Nephron progenitor cell (in vitro differentiated cells): Measurements from ENCODE around the gene PRKAB1.

Experiments used
- DNase-seq: peaks from one replicate; pipeline ENCODE4 v3.0.0; 2021
- H3K27ac Mint-ChIP-seq: 2 replicates; pipeline ENCODE4 v1.8.0; 2021; ENCODE audit warnings: mild to moderate bottlenecking, moderate library complexity, mixed read lengths
- H3K27me3 Mint-ChIP-seq: 2 replicates; pipeline ENCODE4 v1.8.0; 2021; ENCODE audit warnings: mild to moderate bottlenecking, low read depth, mixed read lengths; ENCODE audit not compliant: poor library complexity
- H3K36me3 Mint-ChIP-seq: 2 replicates; pipeline ENCODE4 v1.8.0; 2021; ENCODE audit warnings: low read depth, mixed read lengths
- H3K4me1 Mint-ChIP-seq: 2 replicates; pipeline ENCODE4 v1.8.0; 2021; ENCODE audit warnings: mixed read lengths
- H3K4me3 Mint-ChIP-seq: 2 replicates; pipeline ENCODE4 v1.8.0; 2021; ENCODE audit warnings: mild to moderate bottlenecking, moderate library complexity, mixed read lengths
- H3K9me3 Mint-ChIP-seq: 2 replicates; pipeline ENCODE4 v1.8.0; 2021; ENCODE audit warnings: mild to moderate bottlenecking, moderate library complexity, mixed read lengths
- TF ChIP-seq, protein P1 (sequence below): fragments of 200-600 bp; sonication (generic); IDR thresholded peaks from 2 replicates; pipeline ENCODE4 v1.5.0; 2021; ENCODE audit warnings: antibody characterized with exemption

The PRKAB1 gene

DNA sequence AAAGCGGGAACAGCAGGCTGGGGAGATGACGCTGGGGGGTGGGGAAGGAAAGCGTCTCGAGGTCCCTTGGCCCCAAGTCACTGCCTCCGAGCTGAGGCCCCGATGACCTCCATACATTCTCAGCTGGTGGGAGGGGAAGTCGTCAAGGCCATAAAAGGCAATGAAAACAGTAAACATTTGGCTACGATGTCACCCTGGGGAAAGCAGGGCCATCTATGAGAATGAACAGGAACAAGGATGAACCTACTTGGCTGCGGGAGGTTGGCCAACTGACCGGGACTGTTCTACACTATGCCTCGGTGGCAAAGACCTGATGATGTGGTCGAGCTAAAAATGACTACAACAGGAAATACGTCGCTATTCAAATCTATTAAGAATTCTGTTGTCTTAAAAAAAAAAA lies 19.5 kb downstream of the PRKAB1 start:
- Mint-ChIP-seq H3K4me3 (no peak overlapping the region), H3K36me3 (peaks cover 84% of the 10 kb centered on the region), H3K9me3 (no peaks in the 10 kb centered on the region), H3K27ac (peak overlapping the region; percentile 96), H3K4me1 (peaks cover 57% of the 10 kb centered on the region), H3K27me3 (peaks cover 2% of the 10 kb centered on the region)
- peak; percentile 32 for DNase-seq
- TF ChIP-seq, protein P1, sequence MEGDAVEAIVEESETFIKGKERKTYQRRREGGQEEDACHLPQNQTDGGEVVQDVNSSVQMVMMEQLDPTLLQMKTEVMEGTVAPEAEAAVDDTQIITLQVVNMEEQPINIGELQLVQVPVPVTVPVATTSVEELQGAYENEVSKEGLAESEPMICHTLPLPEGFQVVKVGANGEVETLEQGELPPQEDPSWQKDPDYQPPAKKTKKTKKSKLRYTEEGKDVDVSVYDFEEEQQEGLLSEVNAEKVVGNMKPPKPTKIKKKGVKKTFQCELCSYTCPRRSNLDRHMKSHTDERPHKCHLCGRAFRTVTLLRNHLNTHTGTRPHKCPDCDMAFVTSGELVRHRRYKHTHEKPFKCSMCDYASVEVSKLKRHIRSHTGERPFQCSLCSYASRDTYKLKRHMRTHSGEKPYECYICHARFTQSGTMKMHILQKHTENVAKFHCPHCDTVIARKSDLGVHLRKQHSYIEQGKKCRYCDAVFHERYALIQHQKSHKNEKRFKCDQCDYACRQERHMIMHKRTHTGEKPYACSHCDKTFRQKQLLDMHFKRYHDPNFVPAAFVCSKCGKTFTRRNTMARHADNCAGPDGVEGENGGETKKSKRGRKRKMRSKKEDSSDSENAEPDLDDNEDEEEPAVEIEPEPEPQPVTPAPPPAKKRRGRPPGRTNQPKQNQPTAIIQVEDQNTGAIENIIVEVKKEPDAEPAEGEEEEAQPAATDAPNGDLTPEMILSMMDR, result no peak

DNA sequence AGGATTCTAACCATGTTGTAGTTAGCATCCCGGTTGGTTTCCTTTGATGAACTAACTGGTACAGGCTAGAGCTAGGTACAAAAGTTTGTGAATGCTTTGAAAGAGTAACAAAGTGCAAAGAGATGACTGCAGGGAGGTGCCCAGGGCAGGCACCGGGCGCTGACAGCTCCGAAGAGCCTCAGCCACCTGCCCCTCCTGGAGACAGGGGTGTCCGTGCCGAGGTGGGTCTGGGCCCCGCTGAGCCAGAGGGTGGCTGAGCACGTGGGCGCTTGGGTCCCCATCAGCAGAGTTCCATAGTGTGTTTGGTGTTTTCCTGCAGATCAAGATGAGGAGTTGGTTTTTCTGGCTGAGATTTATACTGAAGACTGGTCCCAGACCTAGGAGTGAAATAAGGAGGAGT lies 19.9 kb downstream of the PRKAB1 start:
- peaks cover 57% of the 10 kb centered on the region for H3K4me1 Mint-ChIP-seq
- H3K27me3 Mint-ChIP-seq, result peaks cover 2% of the 10 kb centered on the region
- peak overlapping the region; percentile 96 for H3K27ac Mint-ChIP-seq
- DNase-seq, result no peak
- H3K36me3 Mint-ChIP-seq, result peaks cover 87% of the 10 kb centered on the region
- H3K9me3 Mint-ChIP-seq, result no peaks in the 10 kb centered on the region
- no peak overlapping the region for H3K4me3 Mint-ChIP-seq
- TF ChIP-seq, protein P1, result no peak

DNA sequence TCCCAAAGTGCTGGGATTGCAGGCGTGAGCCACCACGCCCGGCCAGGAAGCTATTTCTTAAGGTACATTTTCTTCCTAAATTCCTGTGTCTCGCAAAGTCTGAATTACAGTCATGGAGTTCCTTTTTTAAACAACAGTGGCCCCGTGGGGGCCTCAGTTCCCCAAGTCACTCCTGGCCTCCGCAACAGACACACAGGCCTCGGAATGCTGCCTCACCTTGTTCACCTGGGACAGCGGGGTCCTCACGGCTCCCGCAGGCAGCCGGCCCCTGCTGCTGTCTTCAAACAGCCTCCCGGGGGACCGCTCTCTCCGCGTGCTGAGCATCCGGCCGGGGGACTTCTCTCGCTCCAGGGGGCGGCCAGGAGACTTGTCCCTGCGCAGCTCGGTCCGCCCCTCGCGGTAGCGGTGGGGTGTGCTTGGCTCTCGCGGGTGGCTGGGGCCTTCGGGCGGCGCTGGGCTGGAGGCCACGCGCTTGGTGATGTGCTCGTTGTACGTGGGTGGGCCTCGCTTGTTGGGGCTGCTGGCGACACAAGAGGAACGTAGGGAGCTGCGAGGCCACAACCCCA lies 22.1 kb downstream of the PRKAB1 start:
- peaks cover 2% of the 10 kb centered on the region for H3K27me3 Mint-ChIP-seq
- peaks cover 48% of the 10 kb centered on the region for H3K4me1 Mint-ChIP-seq
- H3K4me3 Mint-ChIP-seq, result no peak overlapping the region
- TF ChIP-seq, protein P1, result no peak
- no peak for DNase-seq
- H3K36me3 Mint-ChIP-seq, result peaks cover 84% of the 10 kb centered on the region
- H3K9me3 Mint-ChIP-seq, result no peaks in the 10 kb centered on the region
- no peak overlapping the region for H3K27ac Mint-ChIP-seq

GRCh38 chr12:119691202-119691810 lies 23.4 kb downstream of the PRKAB1 start:
- Mint-ChIP-seq H3K27me3 (peaks cover 2% of the 10 kb centered on the region), H3K36me3 (peaks cover 75% of the 10 kb centered on the region), H3K9me3 (no peaks in the 10 kb centered on the region), H3K4me3 (no peak overlapping the region), H3K4me1 (peaks cover 35% of the 10 kb centered on the region), H3K27ac (no peak overlapping the region)
- TF ChIP-seq, protein P1, result no peak
- DNase-seq, result no peak

GRCh38 chr12:119692410-119692809 lies 24.5 kb downstream of the PRKAB1 start:
- H3K4me1 Mint-ChIP-seq, result peaks cover 30% of the 10 kb centered on the region
- no peak overlapping the region for H3K27ac Mint-ChIP-seq
- peaks cover 73% of the 10 kb centered on the region for H3K36me3 Mint-ChIP-seq
- no peaks in the 10 kb centered on the region for H3K9me3 Mint-ChIP-seq
- TF ChIP-seq, protein P1, result no peak
- DNase-seq, result no peak
- no peaks in the 10 kb centered on the region for H3K27me3 Mint-ChIP-seq
- no peak overlapping the region for H3K4me3 Mint-ChIP-seq

DNA sequence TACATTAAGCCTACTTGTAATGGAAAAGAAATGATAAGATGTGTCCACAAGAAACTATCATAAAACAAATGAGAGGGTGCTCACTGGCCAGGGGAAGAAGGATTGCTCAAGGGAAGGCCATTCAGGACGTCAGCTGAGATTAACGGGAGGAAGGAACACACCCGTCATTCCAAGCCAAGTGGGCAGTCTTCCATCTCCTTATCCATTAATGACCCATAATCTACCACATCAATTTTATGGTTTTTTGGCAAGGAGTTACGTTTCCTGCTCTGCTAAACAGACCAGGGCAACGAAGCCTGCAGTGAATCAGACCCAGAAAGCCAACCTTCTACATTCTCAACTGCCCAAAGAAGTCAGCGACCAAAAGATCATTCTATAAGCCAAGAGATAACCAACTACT lies 25.1 kb downstream of the PRKAB1 start:
- Mint-ChIP-seq H3K27ac (no peak overlapping the region), H3K36me3 (peaks cover 73% of the 10 kb centered on the region), H3K4me3 (no peak overlapping the region), H3K27me3 (no peaks in the 10 kb centered on the region), H3K4me1 (peaks cover 25% of the 10 kb centered on the region), H3K9me3 (no peaks in the 10 kb centered on the region)
- TF ChIP-seq, protein P1, result no peak
- DNase-seq, result no peak
